ENCODE measurements around the gene PPOX. TPM values are rescaled to one million over a fixed set of nuclear protein-coding genes. Genes with fewer than 3 reads are reported as not detected.

PPOX gene
- polyA plus RNA-seq, 1 of the 3 experiments (the other 2 are of a cell fraction) = 30.7 TPM

GRCh38 chr1:161121834-161122233 lies 44.4 kb upstream of the PPOX start:
- no peak overlapping the region for H3K27ac ChIP-seq (ENCODE audit: low read depth in 2 of 2, low read length in 1 of 2)
- H2AFZ ChIP-seq (ENCODE audit: low read depth) = no peak overlapping the region
- 81% methylated on average over 4 of the region's 4 CpGs for WGBS (ENCODE audit: low lambda C conversion rate)
- no peak for DNase-seq
- peaks cover 8% of the 10 kb centered on the region; the same call in 1 of the 2 replicates for H4K20me1 ChIP-seq (ENCODE audit: insufficient read depth)
- H3K9me2 ChIP-seq = no peaks in the 10 kb centered on the region
- H3F3A ChIP-seq (replicated peaks; ENCODE audit: insufficient read depth) = peaks cover 7% of the 10 kb centered on the region
- no peaks in the 10 kb centered on the region for H3K27me3 ChIP-seq (ENCODE audit: insufficient read depth)
- no peak overlapping the region for H3K4me3 ChIP-seq (ENCODE audit: low read depth in 2 of 2, low read length in 1 of 2)
- TF ChIP-seq PBX3 (IDR thresholded peaks at IDR 0.05) (no peak), RXRA (IDR thresholded peaks at IDR 0.05; ENCODE audit: borderline replicate concordance, low read depth) (no peak), ZBTB33 (IDR thresholded peaks at IDR 0.05; ENCODE audit: borderline replicate concordance, low read depth) (no peak), FOXJ3 (CRISPR knock-in tag; IDR thresholded peaks at IDR 0.05) (no peak), SMC3 (IDR thresholded peaks at IDR 0.05; ENCODE audit: low read depth, low read length) (no peak), SIN3A (IDR thresholded peaks at IDR 0.05; ENCODE audit: borderline replicate concordance, low read depth, low read length) (no peak), FOXM1 (IDR thresholded peaks at IDR 0.05; ENCODE audit: low read depth) (no peak), NFIC (IDR thresholded peaks at IDR 0.05; ENCODE audit: borderline replicate concordance) (no peak), MEF2A (IDR thresholded peaks at IDR 0.05; ENCODE audit: borderline replicate concordance, low read depth) (no peak), POLR2AphosphoS5 (IDR thresholded peaks at IDR 0.05; ENCODE audit: low read depth, low read length) (no peak), TEAD4 (IDR thresholded peaks at IDR 0.05; ENCODE audit: borderline replicate concordance, insufficient read depth) (no peak), RFX5 (IDR thresholded peaks at IDR 0.05; ENCODE audit: low read length) (no peak)
- H3K36me3 ChIP-seq (replicated peaks in 1 of 2; ENCODE audit: control insufficient read depth in 1 of 2, insufficient read depth in 2 of 2, low read length in 1 of 2) = peaks cover 19 to 53% of the 10 kb centered on the region in 2 experiments
- ChIA-PET CTCF (no interaction called here), POLR2A (interaction anchor here (0.7 to 1.1 kb wide), 3 partner anchors 9 to 20 kb away, joined by 3 to 5 read pairs (median 5); partner anchors contain the start of gene DEDD)
- H3K79me2 ChIP-seq (ENCODE audit: insufficient read depth) = peaks cover 61% of the 10 kb centered on the region
- peaks cover 15 to 19% of the 10 kb centered on the region in 2 experiments; a peak in 3 of 4 replicates for H3K4me1 ChIP-seq (ENCODE audit: control insufficient read depth in 1 of 2, insufficient read depth in 2 of 2, low read depth in 1 of 2, low read length in 1 of 2)
- H3K9ac ChIP-seq = no peak overlapping the region
- H3K9me3 ChIP-seq = no peaks in the 10 kb centered on the region
- H3K4me2 ChIP-seq = no peak overlapping the region

- TF ChIP-seq FOSL2 (IDR thresholded peaks at IDR 0.05; ENCODE audit: borderline replicate concordance, low read depth) (no peak), NFIC (IDR thresholded peaks at IDR 0.05; ENCODE audit: borderline replicate concordance) (no peak), EP300 (IDR thresholded peaks at IDR 0.05; ENCODE audit: borderline replicate concordance in 1 of 2, low read depth in 1 of 2, low read length in 1 of 2) (no peak), PBX3 (IDR thresholded peaks at IDR 0.05) (no peak), EZH2phosphoT487 (IDR thresholded peaks at IDR 0.05; ENCODE audit: borderline replicate concordance, low read depth) (no peak), ZBTB33 (IDR thresholded peaks at IDR 0.05; ENCODE audit: borderline replicate concordance, low read depth) (no peak), MAX (IDR thresholded peaks at IDR 0.05; ENCODE audit: low read depth) (no peak), FOXM1 (IDR thresholded peaks at IDR 0.05; ENCODE audit: low read depth) (no peak), JUND (IDR thresholded peaks at IDR 0.05) (no peak)
- H3F3A ChIP-seq (replicated peaks; ENCODE audit: insufficient read depth) = peaks cover 7% of the 10 kb centered on the region
- DNase-seq = no peak
- no peak overlapping the region for H3K27ac ChIP-seq (ENCODE audit: low read depth in 2 of 2, low read length in 1 of 2)
- peaks cover 15 to 19% of the 10 kb centered on the region in 2 experiments; a peak in 3 of 4 replicates for H3K4me1 ChIP-seq (ENCODE audit: control insufficient read depth in 1 of 2, insufficient read depth in 2 of 2, low read depth in 1 of 2, low read length in 1 of 2)
- CTCF ChIA-PET = no interaction called here
- H3K9me2 ChIP-seq = no peaks in the 10 kb centered on the region
- POLR2A ChIA-PET = no interaction called here
- H4K20me1 ChIP-seq (ENCODE audit: insufficient read depth) = peaks cover 8% of the 10 kb centered on the region; the same call in 1 of the 2 replicates
- no peaks in the 10 kb centered on the region for H3K27me3 ChIP-seq (ENCODE audit: insufficient read depth)
- peaks cover 30 to 64% of the 10 kb centered on the region in 2 experiments for H3K36me3 ChIP-seq (replicated peaks in 1 of 2; ENCODE audit: control insufficient read depth in 1 of 2, insufficient read depth in 2 of 2, low read length in 1 of 2)
- 89% methylated on average over 6 of the region's 6 CpGs for WGBS (ENCODE audit: low lambda C conversion rate)
- no peaks in the 10 kb centered on the region for H3K9me3 ChIP-seq
- H3K4me3 ChIP-seq (ENCODE audit: low read depth in 2 of 2, low read length in 1 of 2) = no peak overlapping the region
- no peak overlapping the region for H3K9ac ChIP-seq
- H2AFZ ChIP-seq (ENCODE audit: low read depth) = no peak overlapping the region
- no peak overlapping the region for H3K4me2 ChIP-seq
- peaks cover 61% of the 10 kb centered on the region for H3K79me2 ChIP-seq (ENCODE audit: insufficient read depth)
Observed at GRCh38 chr1:161122967-161123366, 43.3 kb upstream of the PPOX start.
